Measurements from ENCODE around the gene ARRB1.

The ARRB1 gene

DNA sequence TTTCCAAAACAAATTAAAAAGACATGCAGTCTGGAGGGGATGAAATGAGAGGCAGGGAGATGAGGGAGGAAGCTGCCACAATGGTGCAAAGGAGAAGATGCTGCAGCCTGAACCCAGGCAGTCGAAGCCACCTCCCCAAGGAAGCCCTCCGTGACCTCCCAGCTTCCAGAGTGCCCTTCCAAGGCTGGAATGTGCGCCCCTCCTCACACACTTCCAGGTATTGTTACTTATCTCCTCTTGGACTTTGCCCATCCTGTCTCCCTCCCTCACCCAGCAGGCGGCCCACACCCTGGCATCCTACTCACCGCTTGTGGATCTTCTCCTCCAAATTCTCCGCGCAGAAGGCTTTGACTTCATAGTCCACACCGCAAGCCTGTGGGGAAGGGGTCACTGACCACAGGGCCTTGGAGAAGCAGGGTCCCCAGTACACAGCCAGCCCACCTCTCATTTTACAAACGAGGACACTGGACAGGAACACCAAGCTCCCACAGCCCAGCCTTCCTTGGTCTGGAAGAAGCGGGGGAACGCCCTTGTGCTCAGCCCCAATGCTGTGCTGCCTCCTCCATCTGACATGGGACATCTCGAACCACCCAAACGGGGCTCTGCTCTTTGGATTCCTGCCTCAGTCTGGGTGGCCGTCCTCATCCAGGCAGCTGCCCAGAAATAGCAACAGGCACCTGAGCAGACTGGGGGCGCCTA is 70.5 kb downstream of the ARRB1 start:
- TF ChIP-seq SIN3A (IDR thresholded peaks at IDR 0.05; ENCODE audit: borderline replicate concordance, insufficient read depth, low read length) = no peak
- no peak for TF ChIP-seq TAF1 (IDR thresholded peaks at IDR 0.05; ENCODE audit: borderline replicate concordance, insufficient read depth, low read length)
- no peak for TF ChIP-seq FOXP2 (optimal IDR thresholded peaks at IDR 0.05; ENCODE audit: borderline replicate concordance, extremely low read depth, extremely low read length, insufficient read depth)
- TF ChIP-seq, protein P1, sequence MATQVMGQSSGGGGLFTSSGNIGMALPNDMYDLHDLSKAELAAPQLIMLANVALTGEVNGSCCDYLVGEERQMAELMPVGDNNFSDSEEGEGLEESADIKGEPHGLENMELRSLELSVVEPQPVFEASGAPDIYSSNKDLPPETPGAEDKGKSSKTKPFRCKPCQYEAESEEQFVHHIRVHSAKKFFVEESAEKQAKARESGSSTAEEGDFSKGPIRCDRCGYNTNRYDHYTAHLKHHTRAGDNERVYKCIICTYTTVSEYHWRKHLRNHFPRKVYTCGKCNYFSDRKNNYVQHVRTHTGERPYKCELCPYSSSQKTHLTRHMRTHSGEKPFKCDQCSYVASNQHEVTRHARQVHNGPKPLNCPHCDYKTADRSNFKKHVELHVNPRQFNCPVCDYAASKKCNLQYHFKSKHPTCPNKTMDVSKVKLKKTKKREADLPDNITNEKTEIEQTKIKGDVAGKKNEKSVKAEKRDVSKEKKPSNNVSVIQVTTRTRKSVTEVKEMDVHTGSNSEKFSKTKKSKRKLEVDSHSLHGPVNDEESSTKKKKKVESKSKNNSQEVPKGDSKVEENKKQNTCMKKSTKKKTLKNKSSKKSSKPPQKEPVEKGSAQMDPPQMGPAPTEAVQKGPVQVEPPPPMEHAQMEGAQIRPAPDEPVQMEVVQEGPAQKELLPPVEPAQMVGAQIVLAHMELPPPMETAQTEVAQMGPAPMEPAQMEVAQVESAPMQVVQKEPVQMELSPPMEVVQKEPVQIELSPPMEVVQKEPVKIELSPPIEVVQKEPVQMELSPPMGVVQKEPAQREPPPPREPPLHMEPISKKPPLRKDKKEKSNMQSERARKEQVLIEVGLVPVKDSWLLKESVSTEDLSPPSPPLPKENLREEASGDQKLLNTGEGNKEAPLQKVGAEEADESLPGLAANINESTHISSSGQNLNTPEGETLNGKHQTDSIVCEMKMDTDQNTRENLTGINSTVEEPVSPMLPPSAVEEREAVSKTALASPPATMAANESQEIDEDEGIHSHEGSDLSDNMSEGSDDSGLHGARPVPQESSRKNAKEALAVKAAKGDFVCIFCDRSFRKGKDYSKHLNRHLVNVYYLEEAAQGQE (IDR thresholded peaks at IDR 0.05; ENCODE audit: insufficient read depth in 1 of 2, low read depth in 2 of 2, low read length in 2 of 2) = no peak

- TF ChIP-seq TAF1 (IDR thresholded peaks at IDR 0.05; ENCODE audit: borderline replicate concordance, insufficient read depth, low read length) (no peak), POLR2AphosphoS5 (IDR thresholded peaks at IDR 0.05; ENCODE audit: low read depth, low read length) (no peak), FOXP2 (optimal IDR thresholded peaks at IDR 0.05; ENCODE audit: borderline replicate concordance, extremely low read depth, extremely low read length, insufficient read depth) (peak; percentile 50)
Measured at GRCh38 chr11:75280227-75280701, 71.2 kb downstream of the ARRB1 start.

GRCh38 chr11:75279273-75279672 is 72.2 kb downstream of the ARRB1 start:
- TF ChIP-seq FOXP2 (optimal IDR thresholded peaks at IDR 0.05; ENCODE audit: borderline replicate concordance, extremely low read depth, extremely low read length, insufficient read depth) = no peak
- TF ChIP-seq, protein P1 (IDR thresholded peaks at IDR 0.05; ENCODE audit: insufficient read depth in 1 of 2, low read depth in 2 of 2, low read length in 2 of 2) = no peak
- no peak for TF ChIP-seq POLR2AphosphoS5 (IDR thresholded peaks at IDR 0.05; ENCODE audit: low read depth, low read length)
- TF ChIP-seq TAF1 (IDR thresholded peaks at IDR 0.05; ENCODE audit: borderline replicate concordance, insufficient read depth, low read length) = no peak
- TF ChIP-seq SIN3A (IDR thresholded peaks at IDR 0.05; ENCODE audit: borderline replicate concordance, insufficient read depth, low read length) = no peak

DNA sequence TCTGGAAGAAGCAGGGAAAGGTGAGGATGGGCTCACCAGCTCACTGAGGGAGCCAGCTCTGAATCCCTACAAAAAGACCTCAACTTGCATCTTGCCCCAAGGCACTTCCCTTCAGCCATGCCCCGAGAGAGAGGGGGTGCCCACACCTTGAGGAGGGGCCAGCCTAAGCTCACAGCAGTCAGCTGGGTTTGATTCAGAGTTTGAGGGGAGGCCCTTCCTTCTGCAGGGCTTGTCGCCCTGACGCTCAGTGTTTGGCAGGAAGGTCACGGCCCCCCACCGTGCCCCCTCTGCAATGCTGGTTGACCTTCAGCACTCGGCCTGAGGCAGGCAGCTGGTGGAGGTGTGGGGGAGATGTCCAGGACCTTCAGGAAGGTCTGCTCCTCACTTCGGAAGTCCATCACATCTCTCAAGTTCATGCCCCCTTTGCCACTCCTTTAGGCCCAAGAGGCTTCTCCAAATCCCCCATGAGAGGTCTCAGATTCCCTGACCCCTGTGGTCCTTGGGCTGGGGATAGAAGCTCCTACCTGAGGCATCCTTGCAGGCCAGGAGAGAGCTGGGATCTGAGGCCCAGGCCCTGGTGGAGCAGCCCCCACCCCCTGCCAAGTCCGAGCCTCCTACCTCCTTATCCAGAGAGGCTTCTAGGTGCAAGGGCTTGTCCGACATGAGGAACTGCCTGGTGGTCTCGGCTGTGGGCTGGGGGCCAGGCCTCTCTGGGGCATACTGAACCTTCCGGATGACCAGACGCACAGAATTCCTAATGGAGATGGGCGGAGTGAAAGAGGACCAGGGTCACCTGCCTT is 73.3 kb downstream of the ARRB1 start:
- TF ChIP-seq SIN3A (IDR thresholded peaks at IDR 0.05; ENCODE audit: borderline replicate concordance, insufficient read depth, low read length) (no peak), TAF1 (IDR thresholded peaks at IDR 0.05; ENCODE audit: borderline replicate concordance, insufficient read depth, low read length) (no peak), FOXP2 (optimal IDR thresholded peaks at IDR 0.05; ENCODE audit: borderline replicate concordance, extremely low read depth, extremely low read length, insufficient read depth) (no peak)

DNA sequence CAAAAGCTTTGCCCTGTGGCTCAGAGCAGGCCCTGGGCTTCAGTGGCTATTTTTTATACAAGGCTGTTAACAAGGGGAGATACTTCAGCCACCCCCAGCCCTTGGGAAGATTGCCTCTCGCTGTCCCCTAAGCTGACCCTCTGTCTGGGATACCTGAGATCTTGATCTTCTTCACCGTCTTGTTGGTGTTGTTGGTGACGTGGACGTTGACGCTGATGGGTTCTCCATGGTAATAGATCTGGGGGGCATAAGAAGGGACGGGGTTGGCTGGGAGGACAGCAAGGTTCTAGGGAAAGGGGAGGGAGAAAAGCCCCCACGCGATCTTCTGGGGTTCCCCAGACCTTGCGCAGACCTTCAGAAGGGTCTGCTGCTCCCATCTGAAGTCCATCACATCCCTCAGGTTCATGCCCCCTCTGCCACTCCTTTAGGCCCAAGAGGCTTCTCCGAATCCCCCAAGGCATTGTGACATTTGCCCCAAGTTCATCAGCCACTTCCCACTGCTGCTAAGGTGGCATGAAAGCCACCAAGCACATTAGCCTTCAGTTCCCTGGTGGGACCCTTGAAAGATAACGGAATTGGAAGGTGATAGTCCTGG is 74.2 kb downstream of the ARRB1 start:
- no peak for TF ChIP-seq SIN3A (IDR thresholded peaks at IDR 0.05; ENCODE audit: borderline replicate concordance, insufficient read depth, low read length)
- TF ChIP-seq TAF1 (IDR thresholded peaks at IDR 0.05; ENCODE audit: borderline replicate concordance, insufficient read depth, low read length) = no peak
- no peak for TF ChIP-seq FOXP2 (optimal IDR thresholded peaks at IDR 0.05; ENCODE audit: borderline replicate concordance, extremely low read depth, extremely low read length, insufficient read depth)
- TF ChIP-seq, protein P1 (IDR thresholded peaks at IDR 0.05; ENCODE audit: insufficient read depth in 1 of 2, low read depth in 2 of 2, low read length in 2 of 2) = no peak
- TF ChIP-seq POLR2AphosphoS5 (IDR thresholded peaks at IDR 0.05; ENCODE audit: low read depth, low read length) = no peak
